Measurements from ENCODE around the gene SRGAP3.

GRCh38 chr3:9172851-9173321 lies 76.6 kb downstream of the SRGAP3 start:
- TF ChIP-seq EZH2 (IDR thresholded peaks at IDR 0.05; ENCODE audit: borderline replicate concordance, low read depth, low read length, poor library complexity, severe bottlenecking) (no peak), CTCF (conservative IDR thresholded peaks at IDR 0.05; ENCODE audit: low read depth, low read length) (no peak)

All from A673 (cell line).